ENCODE measurements around the gene PRKCZ. TPM values are rescaled to one million over a fixed set of nuclear protein-coding genes. Genes with fewer than 3 reads are reported as not detected.
A peak's percentile ranks its signal among the peaks of the same experiment; 100 is the strongest.

PRKCZ gene
- total and polyA plus RNA-seq, 9 of the 15 experiments (the other 6 are each of a cell fraction or from before 2014, with no cell fraction given), result 0.07 to 3.1 (median 1.3) TPM

- intact Hi-C loops (cut with micrococcal nuclease), result loop anchor here (2.0 kb wide), 1 partner anchor 32 kb away; no protein-coding TSS in a partner anchor
- H3K4me1 ChIP-seq (replicated peaks in 1 of 2; ENCODE audit: control insufficient read depth in 2 of 2, insufficient read depth in 2 of 2, low read length in 2 of 2), result peaks cover 39 to 88% of the 10 kb centered on the region in 2 experiments
- H3K27ac ChIP-seq (ENCODE audit: extremely low read depth, low read depth, low read length), result peak overlapping the region; percentile 56; the same call in 2 of the 3 replicates
- no TSS peak for BruUV-seq (replicated peaks)
- H3K4me2 ChIP-seq (ENCODE audit: insufficient read depth, low read length), result peak overlapping the region; percentile 96
- no peak overlapping the region for H2AFZ ChIP-seq (ENCODE audit: low read depth, low read length)
- ATAC-seq (peak; percentile 11), FAIRE-seq (peak; percentile 81), DNase-seq (ENCODE audit: extremely low read depth in 1 of 4, low spot score in 3 of 4) (peak; percentile 45 to 67 (median 54))
- no peaks in the 10 kb centered on the region for H3K9me3 ChIP-seq (replicated peaks; ENCODE audit: control insufficient read depth, insufficient read depth, low read depth, low read length)
- H3K27me3 ChIP-seq (ENCODE audit: control insufficient read depth in 2 of 2, insufficient read depth in 2 of 2, low read length in 2 of 2), result no peaks in the 10 kb centered on the region
- H4K20me1 ChIP-seq (replicated peaks; ENCODE audit: control insufficient read depth, insufficient read depth, low read length), result peaks cover 71% of the 10 kb centered on the region
- in situ Hi-C loops (cut with MboI), result loop anchor here (5.0 kb wide), 1 partner anchor 34 kb away; no protein-coding TSS in a partner anchor
- peaks cover 78% of the 10 kb centered on the region for H3K79me2 ChIP-seq (ENCODE audit: control insufficient read depth, insufficient read depth, low read length)
- H3K4me3 ChIP-seq, result peak overlapping the region; percentile 53
- POLR2A ChIA-PET, result interaction anchor here (0.5 to 4.0 kb wide), 13 partner anchors 11 to 161 kb away, joined by 3 to 33 read pairs (median 4); partner anchors contain the start of genes MORN1 and RER1
- H3K36me3 ChIP-seq (ENCODE audit: control insufficient read depth, insufficient read depth, low read length), result peaks cover 12% of the 10 kb centered on the region; the same call in 2 of the 3 replicates
- 3% methylated on average over 30 of the region's 30 CpGs for WGBS (ENCODE audit: insufficient coverage, low coverage, missing lambda C conversion rate)
- peaks cover 35% of the 10 kb centered on the region for H3K9me1 ChIP-seq (ENCODE audit: control insufficient read depth, insufficient read depth, low read length)
- CTCF ChIA-PET (ENCODE audit: low intra/inter-chr PET ratio), result no interaction called here
- H3K9ac ChIP-seq (ENCODE audit: insufficient read depth in 1 of 2, low read depth in 2 of 2, low read length in 2 of 2), result peak overlapping the region; percentile 65 to 92
- TF ChIP-seq TAF15 (IDR thresholded peaks at IDR 0.05; ENCODE audit: low read depth, low read length) (no peak), BCLAF1 (IDR thresholded peaks at IDR 0.05; ENCODE audit: borderline replicate concordance in 1 of 2, control insufficient read depth in 1 of 2, low read depth in 2 of 2, low read length in 1 of 2) (no peak), MAX (CRISPR knock-in tag; IDR thresholded peaks at IDR 0.05) (peak; percentile 34; the same call in 1 of the 2 replicates), CHD4 (IDR thresholded peaks at IDR 0.05; ENCODE audit: insufficient read depth, insufficient replicate concordance, low read depth, low read length, poor library complexity, severe bottlenecking) (peak; percentile 5), RBM14 (IDR thresholded peaks at IDR 0.05; ENCODE audit: borderline replicate concordance, insufficient read depth, low read depth, low read length) (no peak), CREB1 (IDR thresholded peaks at IDR 0.05) (peak; percentile 37; the same call in 1 of the 2 replicates), CREB1 (CRISPR knock-in tag; IDR thresholded peaks at IDR 0.05) (0 out of 2 replicates have a peak, but pooled peaks have one; percentile 37), FOXK2 (conservative IDR thresholded peaks at IDR 0.05 in 1 of 2, IDR thresholded peaks at IDR 0.05 in 1 of 2; ENCODE audit: low read depth in 2 of 2) (peak; percentile 27 to 37; a peak in 1 of 4 replicates), MEF2A (IDR thresholded peaks at IDR 0.05; ENCODE audit: control insufficient read depth, low read depth, low read length) (no peak), HES1 (IDR thresholded peaks at IDR 0.05; ENCODE audit: low read depth) (no peak), RBBP5 (IDR thresholded peaks at IDR 0.05; ENCODE audit: borderline replicate concordance, insufficient read depth, low read length, poor library complexity, severe bottlenecking) (peak; percentile 8), FOXA3 (CRISPR knock-in tag; conservative IDR thresholded peaks at IDR 0.05 in 1 of 2, IDR thresholded peaks at IDR 0.05 in 1 of 2) (no peak), GATA2 (CRISPR knock-in tag; IDR thresholded peaks at IDR 0.05) (no peak)
Measured at GRCh38 chr1:2230781-2231531, 180.7 kb downstream of the PRKCZ start.
